ENCODE data around the gene GRK4.
A peak's percentile ranks its signal among the peaks of the same experiment; 100 is the strongest.

DNA sequence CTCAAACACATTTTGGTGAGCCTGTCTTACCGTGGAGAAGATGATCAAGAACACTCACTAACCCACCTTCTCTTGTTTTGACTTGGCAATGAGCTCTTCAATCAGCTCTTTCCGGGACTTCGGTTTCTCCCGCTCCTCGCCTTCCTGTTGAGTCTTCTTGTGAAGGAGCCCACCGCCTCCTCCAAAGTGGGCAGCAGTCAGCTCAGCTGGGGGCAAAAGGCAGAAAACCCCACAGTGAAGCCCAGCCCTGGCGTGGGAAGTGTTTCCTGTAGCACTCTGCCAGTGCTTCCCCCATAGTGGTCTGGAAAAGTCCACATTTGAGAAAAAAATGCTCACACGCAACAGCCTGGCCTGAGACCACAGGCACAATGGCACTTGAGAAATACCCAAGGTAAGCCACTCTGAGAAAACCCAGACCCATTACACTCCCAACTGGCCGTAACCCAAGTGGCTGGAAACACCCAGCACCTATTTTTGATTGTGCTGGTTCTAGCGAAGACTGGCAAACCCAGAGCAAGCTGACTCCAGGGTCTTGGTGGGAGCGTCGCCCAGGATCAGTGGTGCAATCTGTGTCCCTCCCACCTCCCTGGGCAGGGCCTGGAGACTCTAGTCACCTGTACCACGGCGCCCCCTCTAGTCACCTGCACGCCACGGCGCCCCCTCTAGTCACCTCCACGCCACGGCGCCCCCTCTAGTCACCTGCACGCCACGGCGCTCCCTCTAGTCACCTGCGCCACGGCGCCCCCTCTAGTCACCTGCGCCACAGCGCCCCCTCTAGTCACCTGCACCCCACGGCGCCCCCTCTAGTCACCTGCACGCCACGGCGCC, 8.8 kb upstream of the GRK4 start:
- no peak for TF ChIP-seq REST (IDR thresholded peaks at IDR 0.05; ENCODE audit: low read depth)
- peak in 2 of 3 experiments; percentile 32 to 98; a peak in 4 of 6 replicates for TF ChIP-seq CTCF (IDR thresholded peaks at IDR 0.05 in 2 of 3, conservative IDR thresholded peaks at IDR 0.05 in 1 of 3; ENCODE audit: borderline replicate concordance in 1 of 3, insufficient read depth in 1 of 3, low read depth in 2 of 3, low read length in 2 of 3)
- TF ChIP-seq ZNF274 (IDR thresholded peaks at IDR 0.05; ENCODE audit: low read depth, low read length), result no peak
- TF ChIP-seq EZH2 (IDR thresholded peaks at IDR 0.05), result no peak
- TF ChIP-seq EGR1 (IDR thresholded peaks at IDR 0.05; ENCODE audit: low read depth), result no peak
- no peak for TF ChIP-seq ATF3 (IDR thresholded peaks at IDR 0.05)
- no peak for TF ChIP-seq POLR2A (IDR thresholded peaks at IDR 0.05; ENCODE audit: borderline replicate concordance, extremely low read depth, insufficient read depth, insufficient read length)
- TF ChIP-seq SP1 (IDR thresholded peaks at IDR 0.05; ENCODE audit: low read depth), result no peak
- TF ChIP-seq POLR2AphosphoS5 (IDR thresholded peaks at IDR 0.05; ENCODE audit: low read depth, low read length), result no peak
- no peak for TF ChIP-seq YY1 (IDR thresholded peaks at IDR 0.05; ENCODE audit: extremely low read depth, insufficient replicate concordance, low read depth, low read length)
- no peak for TF ChIP-seq CEBPB (IDR thresholded peaks at IDR 0.05; ENCODE audit: low read depth)
